H1 (cell line): ENCODE data around the gene ANXA6. TPM values are rescaled to one million over a fixed set of nuclear protein-coding genes. Genes with fewer than 3 reads are reported as not detected.

Source experiments
- CHD7 ChIP-seq: fragments of 300-600 bp; sonication (generic); IDR thresholded peaks from 2 replicates; pipeline ENCODE4 v1.7.1; 2012; ENCODE audit warnings: low read length, moderate library complexity, mild to moderate bottlenecking, inconsistent platforms; ENCODE audit not compliant: insufficient replicate concordance
- polyA plus RNA-seq, 7 experiments: library from polyadenylated mRNA; depleted of rRNA in 3 of 7; stranded (reverse) in 5 of 7; unstranded in 2 of 7; fragments of >200 nt in 5 of 7; fragments of 200-250 nt in 2 of 7; gene quantifications; 1 replicate in 5 of 7; 2 replicates in 1 of 7; 4 replicates in 1 of 7; pipeline versions ENCODE4 v1.2.1 to v1.2.3, GENCODE V29; 2011 to 2013; ENCODE audit warnings: missing spikeins in 2 of 7, mixed read lengths in 2 of 7
- total RNA-seq: library from RNA; stranded (reverse); fragmentation: NEBNext Ultra II Directional; extraction: Animal tissue kit (Norgen Biotek cat#: 25700); gene quantifications from 2 replicates; pipeline ENCODE4 v1.2.1, GENCODE V29; 2021

Gene ANXA6
- total and polyA plus RNA-seq, 2 of the 8 experiments (the other 6 are each of a cell fraction or from before 2014, with no cell fraction given) = 61.3 to 78.6 TPM

- TF ChIP-seq CHD7 = no peak
Observed at GRCh38 chr5:151204051-151204450, 46.5 kb upstream of the ANXA6 start (continued).
